ENCODE measurements around the gene TWNK. TPM values are rescaled to one million over a fixed set of nuclear protein-coding genes. Genes with fewer than 3 reads are reported as not detected.
A peak's percentile ranks its signal among the peaks of the same experiment; 100 is the strongest.

Gene TWNK
- total RNA-seq (8.9 TPM), polyA plus RNA-seq (ENCODE audit: insufficient read depth, low read depth, low replicate concordance) (3.8 TPM)
- long read RNA-seq, donor 1, partial matches to known transcripts: 0 of 2 reads
- long read RNA-seq, donor 1, other reads (novel, unspliced or antisense): 0 of 2 reads
- long read RNA-seq, donor 2, partial matches to known transcripts: 0 of 2 reads
- long read RNA-seq, donor 2, other reads (novel, unspliced or antisense): 0 of 2 reads
- long read RNA-seq, donor 3: 0 reads
- long read RNA-seq, donor 4, partial matches to known transcripts: 0 of 2 reads
- long read RNA-seq, donor 4, other reads (novel, unspliced or antisense): 0 of 2 reads
- long read RNA-seq, donor 5: 0 reads
- long read RNA-seq, donor 6, partial matches to known transcripts: 0 of 1 reads
- long read RNA-seq, donor 6, other reads (novel, unspliced or antisense): 0 of 1 reads
- long read RNA-seq, donor 7, partial matches to known transcripts: 2 of 9 reads
- long read RNA-seq, donor 7, other reads (novel, unspliced or antisense): 0 of 9 reads
- long read RNA-seq, donor 8: 0 reads
- long read RNA-seq, donor 9, partial matches to known transcripts: 0 of 2 reads
- long read RNA-seq, donor 9, other reads (novel, unspliced or antisense): 0 of 2 reads
- long read RNA-seq, donor 10, partial matches to known transcripts: 0 of 4 reads
- long read RNA-seq, donor 10, other reads (novel, unspliced or antisense): 0 of 4 reads

- DNase-seq: peak; percentile 85 to 94 (median 90)
- Histone ChIP-seq H3K9ac (ENCODE audit: low read length in 3 of 3) (peak within 1 kb of the TSS; percentile 37 to 80 (median 75)), H3K4me3 (ENCODE audit: low read length in 3 of 3) (peak within 1 kb of the TSS; percentile 61 to 95 (median 94)), H3K36me3 (ENCODE audit: control insufficient read depth in 2 of 3, insufficient read depth in 3 of 3, low read length in 3 of 3) (peaks cover 5 to 18% (median 11%) of the 10 kb centered on the region in 3 donors), H3K27me3 (ENCODE audit: control insufficient read depth, insufficient read depth, low read length) (no peaks in the 10 kb centered on the region), H3K9me3 (ENCODE audit: control insufficient read depth in 2 of 3, insufficient read depth in 1 of 3, low read length in 3 of 3) (no peaks in the 10 kb centered on the region), H3K4me1 (ENCODE audit: control insufficient read depth in 2 of 3, insufficient read depth in 2 of 3, low read depth in 1 of 3, low read length in 3 of 3) (peaks cover 4 to 21% (median 20%) of the 10 kb centered on the region in 3 donors), H3K27ac (ENCODE audit: low read depth in 2 of 2, low read length in 2 of 2) (peak within 1 kb of the TSS; percentile 67 to 78)
- intact Hi-C loops (cut with DNase I): no loop called here
- TF ChIP-seq CTCF (IDR thresholded peaks at IDR 0.05; ENCODE audit: borderline replicate concordance, extremely low read depth, insufficient read depth): no peak
- no peak for FAIRE-seq
Observed at GRCh38 chr10:100986952-100987684, at the start of gene TWNK, which contains the start of gene MRPL43. Gene TWNK (plus strand): TSS chr10:100987543. CDS start chr10:100988211, 668 bp downstream. Gene MRPL43 (minus strand): TSS chr10:100987497. CDS start chr10:100987443, 54 bp downstream.

DNA sequence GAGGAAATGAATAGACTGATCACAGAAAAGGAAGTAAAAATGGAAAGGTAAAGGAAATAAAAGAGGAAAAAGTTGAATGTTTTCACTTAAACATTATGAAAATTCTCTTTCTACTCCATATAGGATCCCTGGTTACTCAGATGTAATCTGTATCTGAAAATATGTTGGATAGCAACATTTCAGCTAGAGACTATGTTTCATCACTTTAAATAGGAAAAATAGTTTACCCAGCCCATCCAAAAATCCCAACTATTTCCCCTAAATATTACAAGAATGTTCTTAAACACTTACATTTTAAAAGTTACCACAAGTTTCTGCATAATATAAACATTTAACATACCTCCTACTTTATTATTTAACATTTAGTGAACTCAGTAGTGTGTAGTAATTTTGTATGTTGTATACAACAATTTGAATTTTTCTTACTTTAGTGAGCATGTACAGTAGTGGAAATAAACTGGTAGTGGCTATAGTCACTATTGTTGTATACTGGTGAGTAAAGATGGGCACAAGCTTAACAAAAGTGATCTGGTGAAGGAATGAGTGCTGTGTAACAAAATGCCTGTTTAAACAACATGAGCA, 47.5 kb upstream of the TWNK start:
- Histone ChIP-seq H3K4me3 (ENCODE audit: low read length in 3 of 3) (no peak overlapping the region), H3K36me3 (ENCODE audit: control insufficient read depth in 2 of 3, insufficient read depth in 3 of 3, low read length in 3 of 3) (peaks cover 9 to 47% (median 28%) of the 10 kb centered on the region in 3 donors), H3K27me3 (ENCODE audit: control insufficient read depth, insufficient read depth, low read length) (no peaks in the 10 kb centered on the region), H3K9ac (ENCODE audit: low read length in 3 of 3) (no peak overlapping the region), H3K9me3 (ENCODE audit: control insufficient read depth in 2 of 3, insufficient read depth in 1 of 3, low read length in 3 of 3) (no peaks in the 10 kb centered on the region), H3K4me1 (ENCODE audit: control insufficient read depth in 2 of 3, insufficient read depth in 2 of 3, low read depth in 1 of 3, low read length in 3 of 3) (no peaks in the 10 kb centered on the region), H3K27ac (ENCODE audit: low read depth in 2 of 2, low read length in 2 of 2) (no peak overlapping the region)
- FAIRE-seq (no peak), DNase-seq (no peak)
- intact Hi-C loops (cut with DNase I): no loop called here
- TF ChIP-seq CTCF (IDR thresholded peaks at IDR 0.05; ENCODE audit: borderline replicate concordance, extremely low read depth, insufficient read depth): no peak

DNA sequence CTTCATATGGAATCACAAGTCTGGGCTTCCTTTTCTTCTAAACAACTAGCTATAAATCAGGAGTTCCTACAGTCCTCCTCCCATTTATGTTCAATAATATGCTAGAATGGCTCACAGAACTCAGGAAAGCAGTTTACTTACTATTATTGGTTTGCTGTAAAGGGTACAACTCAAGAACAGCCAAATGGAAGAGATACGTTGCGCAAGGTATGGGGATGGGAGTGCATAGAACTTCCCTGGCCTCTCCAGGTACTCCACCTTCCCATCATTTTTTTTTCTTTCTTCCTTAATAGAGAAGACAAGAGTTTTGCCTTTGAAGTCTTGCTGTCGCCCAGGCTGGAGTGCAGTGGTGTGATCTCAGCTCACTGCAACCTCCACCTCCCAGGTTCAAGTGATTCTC, 45.1 kb upstream of the TWNK start:
- TF ChIP-seq CTCF (IDR thresholded peaks at IDR 0.05; ENCODE audit: borderline replicate concordance, extremely low read depth, insufficient read depth): no peak
- DNase-seq (no peak), FAIRE-seq (no peak)
- Histone ChIP-seq H3K4me3 (ENCODE audit: low read length in 3 of 3) (no peak overlapping the region), H3K4me1 (ENCODE audit: control insufficient read depth in 2 of 3, insufficient read depth in 2 of 3, low read depth in 1 of 3, low read length in 3 of 3) (no peaks in the 10 kb centered on the region), H3K9ac (ENCODE audit: low read length in 3 of 3) (no peak overlapping the region), H3K27me3 (ENCODE audit: control insufficient read depth, insufficient read depth, low read length) (no peaks in the 10 kb centered on the region), H3K9me3 (ENCODE audit: control insufficient read depth in 2 of 3, insufficient read depth in 1 of 3, low read length in 3 of 3) (no peaks in the 10 kb centered on the region), H3K27ac (ENCODE audit: low read depth in 2 of 2, low read length in 2 of 2) (no peak overlapping the region), H3K36me3 (ENCODE audit: control insufficient read depth in 2 of 3, insufficient read depth in 3 of 3, low read length in 3 of 3) (peaks cover 15 to 64% (median 28%) of the 10 kb centered on the region in 3 donors)
- intact Hi-C loops (cut with DNase I): no loop called here
